ENCODE measurements around the gene C2orf76. TPM values are rescaled to one million over a fixed set of nuclear protein-coding genes. Genes with fewer than 3 reads are reported as not detected.

The C2orf76 gene
- polyA plus RNA-seq, 1 donor from 2014 or later = 37.7 TPM

- no peaks in the 10 kb centered on the region for H3K27me3 ChIP-seq (ENCODE audit: insufficient read depth, low read depth, low read length)
- no peaks in the 10 kb centered on the region for H3F3A ChIP-seq (ENCODE audit: insufficient read depth, low read length, poor library complexity, severe bottlenecking)
- no peak overlapping the region for H3K27ac ChIP-seq (ENCODE audit: low read length)
- H3K4me3 ChIP-seq (ENCODE audit: low read length) = no peak overlapping the region
- no peaks in the 10 kb centered on the region for H4K20me1 ChIP-seq (ENCODE audit: insufficient read depth)
- H2AFZ ChIP-seq (ENCODE audit: low read depth, low read length) = no peak overlapping the region
- H3K9me2 ChIP-seq (ENCODE audit: insufficient read depth, low read length) = no peaks in the 10 kb centered on the region
- no peaks in the 10 kb centered on the region for H3K79me2 ChIP-seq (replicated peaks; ENCODE audit: insufficient read depth, low read length)
- no peaks in the 10 kb centered on the region for H3K36me3 ChIP-seq (ENCODE audit: insufficient read depth, low read length)
- H3K9ac ChIP-seq (ENCODE audit: low read length) = no peak overlapping the region
- H3K4me2 ChIP-seq (ENCODE audit: low read length) = no peak overlapping the region
- no peaks in the 10 kb centered on the region for H3K9me3 ChIP-seq (ENCODE audit: low read length)
- TF ChIP-seq RAD21 (conservative IDR thresholded peaks at IDR 0.05) = no peak
- TF ChIP-seq EP300 (conservative IDR thresholded peaks at IDR 0.05; ENCODE audit: poor library complexity, severe bottlenecking) = no peak
- TF ChIP-seq CTCF (IDR thresholded peaks at IDR 0.05; ENCODE audit: poor library complexity, severe bottlenecking) = no peak
Measured at GRCh38 chr2:119402645-119403560, 36.3 kb upstream of the C2orf76 start.

- H4K20me1 ChIP-seq (ENCODE audit: insufficient read depth) = no peaks in the 10 kb centered on the region
- H3F3A ChIP-seq (ENCODE audit: insufficient read depth, low read length, poor library complexity, severe bottlenecking) = no peaks in the 10 kb centered on the region
- no peak overlapping the region for H3K4me2 ChIP-seq (ENCODE audit: low read length)
- H3K4me3 ChIP-seq (ENCODE audit: low read length) = no peak overlapping the region
- no peaks in the 10 kb centered on the region for H3K79me2 ChIP-seq (replicated peaks; ENCODE audit: insufficient read depth, low read length)
- TF ChIP-seq MXI1 (conservative IDR thresholded peaks at IDR 0.05; ENCODE audit: poor library complexity, severe bottlenecking) (no peak), SMC3 (conservative IDR thresholded peaks at IDR 0.05; ENCODE audit: poor library complexity) (no peak), REST (IDR thresholded peaks at IDR 0.05; ENCODE audit: borderline replicate concordance) (no peak), EZH2 (IDR thresholded peaks at IDR 0.05; ENCODE audit: borderline replicate concordance, insufficient read depth, low read length, poor library complexity, severe bottlenecking) (no peak), EP300 (conservative IDR thresholded peaks at IDR 0.05; ENCODE audit: poor library complexity, severe bottlenecking) (no peak), CTCF (IDR thresholded peaks at IDR 0.05; ENCODE audit: poor library complexity, severe bottlenecking) (no peak), RAD21 (conservative IDR thresholded peaks at IDR 0.05) (no peak), TAF1 (IDR thresholded peaks at IDR 0.05; ENCODE audit: low read depth) (no peak), POLR2AphosphoS5 (IDR thresholded peaks at IDR 0.05) (no peak)
- H3K36me3 ChIP-seq (ENCODE audit: insufficient read depth, low read length) = no peaks in the 10 kb centered on the region
- H2AFZ ChIP-seq (ENCODE audit: low read depth, low read length) = no peak overlapping the region
- no peaks in the 10 kb centered on the region for H3K27me3 ChIP-seq (ENCODE audit: insufficient read depth, low read depth, low read length)
- no peak overlapping the region for H3K27ac ChIP-seq (ENCODE audit: low read length)
- H3K9me3 ChIP-seq (ENCODE audit: low read length) = no peaks in the 10 kb centered on the region
- no peaks in the 10 kb centered on the region for H3K9me2 ChIP-seq (ENCODE audit: insufficient read depth, low read length)
- no peak overlapping the region for H3K9ac ChIP-seq (ENCODE audit: low read length)
Measured at GRCh38 chr2:119402106-119402505, 35.5 kb upstream of the C2orf76 start.
